Stimulated activated naive CD8-positive, alpha-beta T cell treated with anti-CD3 and anti-CD28 coated beads, Interleukin-15, Interleukin-2, amounts not matched to agents 100 U/mL and 50 U/mL, for 24 hours (primary cell): ENCODE results near the gene CACNG3.
"Not testable (repeated sequence)": the region's sequence is repeated elsewhere in the genome, so short reads cannot be mapped to it uniquely, and the experiment has no call there.

ENCODE experiments used
- ATAC-seq: fragments of 150-1000 bp; cut with Tn5 transposase; one replicate; pipeline ENCODE4 v1.10.0; 2021
- DNase-seq: peaks from one replicate; pipeline ENCODE4 v3.0.0; 2021

CACNG3 gene

DNA sequence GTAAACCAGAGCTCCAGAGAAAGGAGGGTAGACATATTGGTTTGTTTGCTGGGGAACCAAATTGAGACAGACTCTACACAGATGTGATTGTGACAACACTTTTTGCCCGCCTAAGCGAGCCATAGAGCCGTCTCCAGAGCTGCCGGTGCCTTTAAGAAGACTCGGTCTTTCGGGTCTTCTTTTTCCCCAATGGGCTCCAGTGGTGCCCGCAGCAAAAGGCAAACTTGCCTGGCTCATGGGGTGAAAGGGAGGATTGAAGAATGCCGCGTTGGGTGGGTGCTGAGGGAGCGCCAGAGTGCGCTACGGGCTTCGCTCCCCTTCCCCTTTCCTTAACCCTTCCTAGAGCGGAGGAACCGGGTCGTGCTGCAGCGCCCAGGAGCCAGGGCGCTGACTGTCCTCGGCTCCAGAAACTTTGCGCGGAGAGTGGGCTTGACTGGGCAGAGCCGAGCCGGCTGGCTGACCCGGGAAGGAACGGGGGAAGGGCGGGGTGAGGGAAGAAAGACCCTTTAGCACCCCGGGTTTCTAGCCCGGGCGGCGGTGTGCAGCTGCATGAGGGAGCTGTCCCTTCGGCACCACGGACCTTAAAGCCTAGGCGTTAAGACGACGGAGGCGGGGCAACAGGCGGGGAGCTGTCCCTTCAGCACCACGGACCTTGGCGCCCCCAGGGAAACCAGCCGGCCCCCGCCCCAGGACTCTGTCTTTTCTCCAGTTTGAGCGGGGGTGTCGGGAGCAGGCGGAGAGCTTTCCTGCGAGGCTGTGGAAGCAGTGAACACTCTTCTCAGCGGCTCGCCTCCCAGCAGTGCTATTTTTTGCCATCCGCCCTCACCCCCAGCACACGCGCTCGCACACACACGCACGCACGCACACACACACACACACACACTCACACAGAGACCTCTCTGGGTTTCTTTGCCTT, at the start of gene CACNG3:
CACNG3 (plus strand) TSS at position 880 of the 916 bp plus-strand sequence. CDS start 420 bp downstream, outside the sequence.
- DNase-seq = peak; percentile 72
- ATAC-seq = peak; percentile 69

DNA sequence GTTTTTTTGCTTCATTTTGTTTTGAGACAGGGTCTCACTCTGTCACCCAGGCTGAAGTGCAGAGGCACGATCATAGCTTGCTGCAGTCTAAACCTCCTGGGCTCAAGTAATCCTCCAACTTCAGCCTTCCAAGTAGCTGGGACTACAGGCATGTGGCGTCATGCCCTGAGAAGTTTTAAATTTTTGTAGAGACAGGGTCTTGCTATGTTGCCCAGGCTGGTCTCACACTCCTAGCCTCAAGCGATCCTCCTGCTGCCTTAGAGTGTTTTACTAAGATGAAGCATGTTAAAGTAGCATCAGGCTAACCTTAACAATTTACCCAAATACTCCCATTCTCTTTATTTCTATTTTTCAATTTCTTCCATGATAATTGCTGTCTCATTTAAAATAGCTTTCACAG, 49.2 kb upstream of the CACNG3 start:
- DNase-seq (no peak), ATAC-seq (no peak)

DNA sequence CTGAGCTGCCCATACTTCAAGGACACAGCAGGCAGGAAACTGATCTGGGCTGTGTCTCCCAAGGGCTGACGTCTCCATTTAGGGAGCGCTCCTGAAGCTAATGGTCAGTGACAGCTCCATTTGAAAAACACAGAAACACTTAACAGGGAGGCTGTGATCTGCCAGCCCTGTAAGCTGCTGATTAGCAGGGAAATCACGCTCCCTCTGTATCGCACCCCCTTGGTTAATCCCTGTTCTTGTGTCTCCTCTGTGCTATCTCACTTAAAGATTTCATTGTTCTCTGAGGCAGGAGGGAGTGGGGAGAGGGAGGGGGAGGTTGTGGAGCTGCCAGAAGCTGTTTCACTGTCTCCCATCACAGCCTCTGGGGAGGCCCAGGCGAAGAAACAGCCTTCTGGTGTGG, 47.4 kb upstream of the CACNG3 start:
- DNase-seq = no peak
- ATAC-seq = no peak

DNA sequence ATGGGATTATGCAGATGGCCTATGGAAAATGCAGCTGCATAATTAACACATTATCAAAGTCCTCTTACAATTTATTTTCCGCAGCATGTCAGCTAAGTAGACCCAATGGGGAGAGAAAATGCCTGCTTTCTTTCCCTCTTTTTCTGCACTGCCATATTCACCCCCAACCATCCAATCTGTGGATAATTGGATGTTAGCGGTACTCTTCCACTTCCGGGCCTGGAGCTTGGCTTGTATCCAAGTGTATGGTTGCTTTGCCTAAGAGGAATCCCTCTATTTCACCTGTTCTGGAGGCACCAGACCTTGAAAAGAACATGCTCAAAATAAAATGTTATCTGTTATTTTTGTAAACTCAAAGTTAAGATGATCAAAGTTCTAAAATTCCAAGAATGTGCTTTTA, 41.1 kb upstream of the CACNG3 start:
- DNase-seq (no peak), ATAC-seq (no peak)

DNA sequence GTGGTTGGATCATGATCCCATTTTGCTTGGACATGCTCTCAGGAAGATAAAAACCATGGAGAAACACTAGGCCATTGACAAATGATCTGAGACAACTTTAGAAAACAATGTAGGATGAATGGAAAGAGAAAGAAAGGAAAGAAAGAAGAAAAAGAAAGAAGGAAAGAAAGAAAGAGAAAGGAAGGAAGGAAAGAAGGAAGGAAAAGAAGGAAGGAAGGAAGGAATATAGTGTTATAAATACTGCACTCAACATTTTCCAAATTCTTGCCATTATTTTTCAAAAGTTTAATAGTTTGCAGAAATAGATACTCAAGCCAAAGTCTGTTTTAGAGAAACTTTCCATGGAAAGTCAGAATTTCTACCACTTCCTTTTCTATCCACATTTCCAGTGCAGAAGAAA, 39.2 kb upstream of the CACNG3 start:
- DNase-seq = no peak
- ATAC-seq = no peak

DNA sequence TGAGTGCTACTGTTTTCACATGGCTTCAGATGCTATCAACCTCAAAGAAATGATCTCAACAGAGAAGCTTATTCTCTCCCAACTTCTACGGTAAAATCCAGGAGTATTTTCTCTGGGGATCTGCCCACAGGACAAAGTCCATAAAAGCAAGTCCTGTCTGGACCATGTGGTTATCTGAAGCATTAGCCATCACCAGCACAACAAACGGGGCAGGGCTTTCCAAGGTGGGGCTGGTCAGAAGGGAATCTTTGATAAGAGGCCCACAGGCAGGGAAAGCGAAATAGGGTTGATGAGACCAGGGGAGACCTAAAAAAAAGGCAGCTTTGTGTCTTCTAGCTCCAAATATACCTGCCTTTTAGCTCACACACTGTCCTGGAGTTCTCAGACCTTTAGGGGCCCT, 38.7 kb upstream of the CACNG3 start:
- DNase-seq (no peak), ATAC-seq (no peak)

DNA sequence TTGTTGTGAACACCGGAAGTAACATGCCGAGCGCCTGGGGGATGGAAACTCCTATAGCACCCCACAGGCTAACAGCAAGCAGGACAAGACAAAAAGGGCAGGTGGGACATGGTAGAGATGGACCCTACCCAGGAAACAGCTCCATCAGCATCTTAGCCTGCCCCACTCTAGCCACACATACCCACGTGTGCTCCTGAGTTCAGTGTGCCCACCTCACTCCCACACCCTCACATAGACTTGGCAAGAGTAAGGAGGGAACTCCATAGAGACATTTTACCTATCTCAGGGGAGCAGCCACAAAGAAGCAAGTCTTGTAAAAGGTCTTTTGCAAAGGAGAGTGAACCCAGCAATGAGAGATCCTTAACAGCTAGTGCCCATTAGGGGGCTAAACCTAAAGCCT, 37.8 kb upstream of the CACNG3 start:
- DNase-seq = no peak
- ATAC-seq = no peak

DNA sequence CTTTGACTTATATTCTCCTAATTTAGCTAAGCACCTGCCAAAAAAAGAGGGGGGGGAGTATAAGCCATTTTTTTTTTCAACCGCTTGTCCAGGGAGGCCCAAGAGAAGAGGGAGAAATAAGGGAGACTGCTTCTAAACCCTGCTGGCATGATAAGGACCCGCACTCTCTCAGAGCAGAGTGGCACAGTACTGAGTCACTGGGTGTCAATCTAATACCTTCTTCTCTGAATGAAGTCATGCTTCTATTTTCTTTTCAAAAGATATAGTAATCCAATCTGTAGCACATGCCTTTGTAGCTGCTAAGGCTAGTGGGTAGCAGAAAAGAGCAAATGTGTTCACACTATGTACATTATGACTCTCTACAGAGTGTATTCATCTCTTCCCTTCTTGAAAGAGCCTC, 34.9 kb upstream of the CACNG3 start:
- ATAC-seq (no peak), DNase-seq (no peak)

DNA sequence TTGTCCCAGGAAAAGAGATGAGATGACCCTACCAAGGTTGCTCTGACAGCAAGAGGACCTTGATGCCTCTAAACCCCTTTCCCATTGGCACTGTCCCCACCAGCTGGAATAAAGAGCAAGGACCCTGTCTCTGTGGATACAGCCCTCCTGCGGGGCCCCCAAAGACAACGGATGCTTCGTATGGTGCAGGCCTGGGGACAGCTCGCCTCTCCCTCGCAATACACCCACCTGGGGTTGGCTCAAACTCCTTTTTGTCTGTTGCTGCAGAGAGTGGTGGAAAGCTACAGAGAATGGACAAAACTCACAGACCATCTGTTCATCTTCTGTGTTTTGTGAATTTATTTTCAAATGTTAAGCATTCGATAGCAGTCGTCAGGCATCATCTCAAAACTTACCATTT, 27.6 kb upstream of the CACNG3 start:
- DNase-seq (no peak), ATAC-seq (no peak)

DNA sequence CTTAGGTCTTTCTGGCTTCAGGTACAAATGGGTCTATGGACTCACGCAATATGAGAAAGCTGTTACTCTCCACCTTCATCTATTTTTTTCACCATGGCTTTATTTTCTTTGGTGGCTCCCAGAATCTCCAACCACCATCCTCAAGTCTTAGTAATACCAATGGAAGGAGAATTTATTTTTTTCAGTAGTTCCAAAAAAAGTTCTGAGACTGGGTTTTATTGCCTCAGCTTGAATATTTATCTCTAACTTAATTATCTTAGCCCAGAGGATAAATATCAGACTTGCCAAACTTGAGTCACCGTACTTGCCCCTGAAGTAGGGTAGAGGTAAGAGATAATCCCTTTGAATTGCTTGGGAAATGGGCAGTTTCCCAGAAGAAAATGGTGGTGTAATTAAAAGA, 23.2 kb upstream of the CACNG3 start:
- ATAC-seq (no peak), DNase-seq (no peak)

DNA sequence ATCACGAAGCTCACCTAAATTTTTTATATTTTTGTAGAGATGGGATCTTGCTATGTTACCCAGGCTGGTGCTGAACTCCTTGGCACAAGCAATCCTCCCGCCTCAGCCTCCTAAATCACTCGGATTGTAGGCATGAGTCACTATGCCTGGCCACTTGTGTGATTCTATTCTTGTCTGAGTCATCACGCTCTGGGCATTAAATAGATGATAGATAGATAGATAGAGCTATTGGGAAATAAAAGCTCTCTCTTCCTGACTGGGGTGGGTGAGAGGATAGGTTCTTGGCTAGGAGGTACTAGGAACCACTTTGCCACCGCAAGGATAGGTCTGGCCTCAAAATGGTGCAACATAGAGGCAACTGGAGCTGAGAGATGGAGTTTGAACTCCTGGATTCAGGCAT, 21.4 kb upstream of the CACNG3 start:
- ATAC-seq (no peak), DNase-seq (no peak)

DNA sequence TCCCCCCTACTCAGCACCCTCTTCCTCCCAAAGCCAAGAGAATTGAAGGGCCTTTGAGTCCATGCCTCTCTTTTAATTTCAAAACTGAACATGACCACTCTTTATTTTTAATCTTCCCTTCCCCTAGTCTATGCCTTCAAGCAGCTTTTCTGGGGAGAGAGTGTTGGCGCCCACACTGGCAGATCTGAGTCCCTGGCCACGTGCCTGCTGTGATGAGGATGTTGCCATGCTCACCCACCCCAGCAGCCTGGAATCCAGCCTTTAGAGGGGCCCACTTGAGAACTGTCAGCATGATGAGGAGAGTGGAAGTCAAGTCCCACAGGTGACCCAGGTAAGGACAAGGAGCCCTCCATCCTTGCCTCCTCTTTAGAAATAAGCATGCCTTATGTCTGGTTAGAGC, 20.3 kb upstream of the CACNG3 start:
- DNase-seq (no peak), ATAC-seq (no peak)

DNA sequence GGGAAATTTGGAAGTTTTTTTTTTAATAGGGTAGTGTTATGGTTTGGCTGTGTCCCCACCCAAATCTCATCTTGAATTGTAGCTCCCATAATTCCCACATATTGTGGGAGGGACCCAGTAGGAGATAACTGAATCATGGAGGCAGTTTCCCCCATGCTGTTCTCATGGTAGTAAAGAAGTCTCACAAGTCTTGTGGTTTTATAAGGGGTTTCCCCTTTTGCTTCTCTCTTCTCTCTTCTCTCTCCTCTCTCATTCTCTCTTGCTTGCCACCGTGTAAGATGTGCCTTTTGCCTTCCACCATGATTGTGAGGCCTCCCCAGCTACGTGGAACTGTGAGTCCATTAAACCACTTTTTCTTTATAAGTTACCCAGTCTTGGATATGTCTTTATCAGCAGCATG, 17.3 kb upstream of the CACNG3 start:
- not testable (repeated sequence) for ATAC-seq

DNA sequence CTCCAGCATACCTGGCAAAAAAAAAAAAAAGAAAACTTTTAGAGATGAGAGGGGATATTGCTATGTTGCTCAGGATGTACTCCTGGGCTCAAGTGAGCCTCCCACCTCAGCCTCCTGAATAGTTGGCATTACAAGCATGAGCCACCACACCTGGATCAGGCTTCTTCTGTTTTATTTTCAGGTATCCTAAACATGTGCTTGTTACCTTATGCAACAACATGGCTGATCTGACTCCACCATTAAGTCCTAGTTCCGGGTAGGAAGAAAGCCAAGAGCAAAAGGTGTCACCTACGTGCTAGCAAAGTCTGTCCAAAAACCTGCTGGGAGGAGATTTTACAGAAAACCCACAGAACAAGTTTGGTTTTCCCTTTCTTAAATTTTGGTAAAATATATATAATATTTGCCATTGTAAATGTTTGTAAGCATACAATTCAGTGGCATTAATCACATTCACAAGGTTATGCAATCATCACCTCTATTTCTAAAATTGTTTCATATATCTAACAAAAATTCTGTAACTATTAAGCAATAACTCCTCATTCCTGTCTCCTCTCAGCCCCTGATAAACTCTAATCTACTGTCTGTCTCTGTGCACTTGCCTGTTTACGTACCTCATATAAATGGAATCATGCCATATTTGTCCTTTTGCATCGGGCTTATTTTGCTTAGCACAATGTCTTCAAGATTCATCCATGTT, 9.1 kb upstream of the CACNG3 start:
- DNase-seq (no peak), ATAC-seq (no peak)

More for the DNA sequence above, 17.3 kb upstream of the CACNG3 start:
- DNase-seq = not testable (repeated sequence)

DNA sequence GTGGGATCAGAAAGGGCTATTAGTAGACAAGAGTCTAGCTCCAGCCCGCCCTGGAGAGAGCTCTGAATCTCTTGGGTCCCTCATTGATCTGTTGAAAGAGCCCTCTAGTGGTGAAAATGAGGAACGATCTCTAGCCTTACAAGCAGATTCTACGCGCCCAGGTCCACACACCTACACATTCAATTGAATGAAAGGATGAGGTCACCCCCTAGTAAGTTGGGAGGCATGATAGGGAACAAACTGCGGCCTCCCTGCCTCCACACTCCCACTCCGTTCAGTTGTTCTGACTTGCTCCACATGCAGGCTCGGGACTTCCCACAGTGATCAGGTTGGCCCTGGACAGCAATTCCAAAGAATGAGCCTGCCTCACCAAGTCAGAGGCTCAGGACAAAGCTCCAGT, 2.9 kb upstream of the CACNG3 start:
- DNase-seq = peak; percentile 27
- ATAC-seq = peak; percentile 69

DNA sequence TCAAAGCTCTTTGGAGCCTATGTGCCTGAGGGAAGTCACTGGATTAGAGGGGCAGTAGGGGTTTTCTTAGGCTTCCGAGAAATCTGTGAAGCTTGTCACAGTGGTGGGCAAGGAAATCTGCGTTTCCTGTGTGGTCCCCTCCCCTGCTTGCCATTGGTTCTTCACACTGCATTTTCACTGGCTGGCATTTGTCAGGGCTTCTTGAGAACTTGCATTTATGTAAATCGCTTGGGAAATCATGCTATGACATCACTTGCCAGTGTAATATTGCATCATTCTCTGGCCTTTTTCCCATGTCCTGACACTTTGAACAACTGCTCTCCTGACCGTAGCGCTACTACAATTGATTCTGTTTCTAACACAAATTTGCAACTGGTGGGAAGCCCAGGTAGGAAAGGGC, 1.8 kb downstream of the CACNG3 start:
- no peak for ATAC-seq
- DNase-seq = no peak

DNA sequence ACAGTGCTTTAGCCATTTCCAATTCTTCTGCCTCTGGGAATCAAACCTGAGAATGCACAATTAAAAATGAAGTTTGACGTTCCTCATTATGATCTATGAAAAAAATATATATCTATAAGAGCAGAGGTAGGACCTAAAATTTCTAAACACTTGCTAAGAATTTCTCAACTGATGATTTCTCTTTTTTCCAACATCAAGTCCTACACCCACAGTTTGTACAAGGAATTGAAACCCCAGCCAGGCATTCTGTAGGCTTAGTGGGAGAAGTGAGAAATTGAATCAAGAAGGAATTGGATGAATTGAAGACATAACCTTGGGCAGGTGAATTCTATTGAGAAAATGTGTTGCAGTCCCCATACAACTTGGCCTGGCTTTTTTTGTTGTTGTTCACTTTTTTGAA, 2.7 kb downstream of the CACNG3 start:
- ATAC-seq (no peak), DNase-seq (no peak)

DNA sequence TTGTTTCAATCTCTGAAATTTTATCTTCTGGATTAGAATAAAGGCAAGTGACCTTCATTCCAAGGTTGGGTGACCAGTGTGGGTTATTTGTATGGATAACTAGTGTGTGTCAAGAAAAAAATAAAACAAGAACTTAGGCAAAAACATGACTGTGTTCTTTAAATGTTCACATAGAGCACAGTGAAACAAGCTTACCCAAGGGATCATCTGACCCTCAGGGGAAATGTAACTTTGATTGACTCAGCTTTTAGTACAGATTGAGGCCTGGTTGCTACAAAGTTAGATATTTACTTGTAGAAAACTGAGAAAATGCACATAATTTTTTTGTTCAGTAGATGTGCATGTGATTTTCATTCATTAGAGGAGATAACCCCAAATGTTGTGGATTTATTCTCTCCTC, 6.7 kb downstream of the CACNG3 start:
- DNase-seq (no peak), ATAC-seq (no peak)

DNA sequence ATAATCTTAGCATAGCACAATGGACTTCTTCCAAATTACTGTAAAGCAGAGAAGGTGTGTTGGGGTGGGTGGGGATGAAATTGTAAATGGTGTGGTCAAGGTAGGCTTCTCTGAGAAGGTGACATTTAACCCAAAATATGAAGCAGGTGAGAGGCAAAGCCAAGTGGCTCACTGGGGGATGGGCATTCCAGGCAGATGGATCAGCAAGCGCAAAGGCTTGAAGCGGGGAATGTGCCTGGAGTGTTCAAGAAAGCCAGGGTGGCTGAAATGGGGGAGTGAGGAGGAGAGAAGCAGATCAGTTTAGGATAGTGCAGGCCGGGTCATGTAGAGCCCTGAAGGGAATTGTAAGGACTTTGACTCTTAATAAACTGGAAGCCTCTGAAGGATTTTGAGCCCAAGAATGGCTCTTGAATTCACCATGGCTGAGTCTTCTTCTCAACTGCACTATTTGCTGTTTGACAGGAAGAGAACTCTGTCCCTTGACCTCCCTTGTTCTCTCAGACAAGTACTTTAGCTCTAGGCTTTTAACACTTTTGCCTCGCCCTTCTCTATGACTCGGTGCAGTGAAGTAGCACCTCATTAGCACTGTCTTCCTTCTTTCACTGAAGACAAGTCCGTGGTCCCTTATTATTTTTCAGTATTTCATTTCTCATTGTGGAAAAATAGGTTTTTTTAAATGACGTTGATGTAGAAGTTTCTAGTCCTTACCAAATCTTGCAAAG, 14.7 kb downstream of the CACNG3 start:
- ATAC-seq = no peak
- no peak for DNase-seq

DNA sequence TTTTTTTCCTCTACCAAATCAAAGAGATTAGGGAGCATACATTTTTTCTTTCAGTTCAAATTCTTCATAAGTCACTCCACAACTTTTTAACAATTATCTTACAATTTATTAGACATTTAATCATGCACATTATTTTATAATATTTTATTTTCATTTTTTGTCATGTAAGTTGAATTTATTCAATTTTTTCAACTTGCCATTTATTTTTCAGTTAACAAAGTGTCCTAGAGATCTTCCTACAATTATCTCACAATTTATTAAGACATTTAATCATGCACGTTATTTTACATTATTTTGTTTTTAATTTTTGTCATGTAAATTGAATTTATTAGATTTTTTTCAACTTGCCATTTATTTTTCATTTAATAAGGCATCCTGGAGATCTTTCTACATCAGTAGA, 16.2 kb downstream of the CACNG3 start:
- no peak for DNase-seq
- ATAC-seq = no peak

DNA sequence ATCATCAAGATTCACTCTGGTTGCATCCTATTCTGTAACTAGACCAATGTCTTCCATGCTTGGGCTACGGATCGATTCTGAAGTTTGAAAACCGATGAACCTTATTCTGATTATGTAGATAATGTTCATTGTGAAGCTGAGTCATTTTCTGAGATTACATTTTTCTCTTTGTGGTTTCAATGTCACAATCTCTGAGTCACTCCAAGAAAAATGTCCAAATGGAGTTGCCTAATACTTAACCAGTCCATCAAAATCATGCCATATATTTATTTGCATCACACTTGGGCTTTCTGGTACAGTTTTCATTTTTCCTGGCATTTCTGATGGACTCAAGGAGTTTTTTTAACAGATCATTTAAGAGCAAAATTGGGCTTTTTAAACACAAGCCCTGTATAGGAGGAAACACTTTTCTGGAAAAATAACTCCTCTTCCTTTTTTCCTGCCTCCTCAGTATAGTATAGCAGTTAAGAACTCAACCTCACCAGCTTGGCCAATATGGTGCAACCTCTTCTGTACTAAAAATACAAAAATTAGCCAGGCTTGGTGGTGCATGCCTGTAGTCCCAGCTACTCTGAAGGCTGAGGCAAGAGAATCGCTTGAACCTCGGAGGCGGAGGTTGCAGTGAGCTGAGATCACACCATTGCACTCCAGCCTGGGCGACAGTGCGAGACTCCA, 17.5 kb downstream of the CACNG3 start:
- ATAC-seq (no peak), DNase-seq (no peak)

DNA sequence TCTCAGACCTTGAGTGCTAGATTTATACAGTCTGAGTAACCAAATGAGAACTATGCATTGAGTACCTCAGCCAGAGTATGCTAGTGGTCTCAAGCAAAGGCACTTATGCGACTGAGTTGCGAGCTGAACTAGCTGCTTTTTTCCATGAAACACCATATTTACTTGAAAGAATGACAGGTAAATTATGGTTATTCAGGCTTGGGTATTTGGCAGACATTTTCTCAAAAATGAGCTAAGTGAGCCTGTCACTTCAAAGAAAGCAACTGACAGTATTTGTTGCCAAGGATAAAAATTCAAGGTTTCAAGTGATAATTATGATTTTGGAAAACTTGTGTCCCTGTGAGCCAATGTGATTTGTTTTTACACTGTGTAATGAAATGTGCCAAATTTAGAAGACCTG, 19.3 kb downstream of the CACNG3 start:
- ATAC-seq (no peak), DNase-seq (no peak)
